HG02973 (cell line): Measurements from ENCODE around the gene USP9Y.
A peak's percentile ranks its signal among the peaks of the same experiment; 100 is the strongest.

Experiments
- ATAC-seq: cut with Tn5 transposase; IDR thresholded peaks from one replicate; pipeline ENCODE4 v1.9.1; 2021; ENCODE audit warnings: moderate library complexity; ENCODE audit not compliant: unreplicated experiment

The USP9Y gene

DNA sequence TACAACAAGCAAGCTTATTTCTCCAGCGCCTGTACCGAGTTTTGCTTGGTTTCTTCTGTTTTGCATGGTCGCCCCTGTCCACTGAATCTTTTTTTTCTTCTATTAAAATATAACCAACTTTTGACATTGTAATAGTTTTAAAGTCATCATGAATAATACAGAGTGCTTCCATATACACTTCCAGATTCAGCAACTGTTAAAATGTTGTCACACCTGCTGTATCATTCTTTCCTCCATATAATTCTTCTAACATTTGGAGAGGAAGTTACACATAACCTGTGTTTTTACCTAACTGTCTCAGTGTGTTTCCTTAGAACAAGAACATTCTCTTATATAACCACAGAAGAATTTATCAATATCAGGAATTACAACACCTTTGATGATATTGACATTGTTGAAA lies 83.5 kb downstream of the USP9Y start:
- no peak for ATAC-seq

- no peak for ATAC-seq
These were observed 93.0 kb downstream of the USP9Y start for GRCh38 chrY:12793999-12794398.

GRCh38 chrY:12808046-12808445 lies 107.0 kb downstream of the USP9Y start:
- ATAC-seq: no peak

DNA sequence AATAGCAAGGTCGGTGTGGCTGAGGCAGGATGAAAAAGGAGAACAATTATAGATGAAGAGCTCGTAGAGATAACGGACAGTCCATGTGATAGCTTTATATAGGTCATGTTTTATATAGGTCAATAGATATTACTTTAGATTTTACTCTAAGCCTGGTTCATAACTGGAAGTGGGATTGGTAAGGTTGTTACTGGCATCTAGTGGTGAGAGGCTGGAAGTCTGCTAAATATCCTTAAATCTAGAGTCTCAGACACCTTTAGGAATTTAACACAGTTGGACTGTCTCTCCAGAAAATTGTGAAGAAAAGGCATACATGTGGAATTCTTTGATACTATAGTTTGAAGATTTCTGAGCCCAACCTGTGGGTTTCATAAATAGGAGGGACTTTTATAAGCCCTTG lies 108.0 kb downstream of the USP9Y start:
- ATAC-seq: no peak

DNA sequence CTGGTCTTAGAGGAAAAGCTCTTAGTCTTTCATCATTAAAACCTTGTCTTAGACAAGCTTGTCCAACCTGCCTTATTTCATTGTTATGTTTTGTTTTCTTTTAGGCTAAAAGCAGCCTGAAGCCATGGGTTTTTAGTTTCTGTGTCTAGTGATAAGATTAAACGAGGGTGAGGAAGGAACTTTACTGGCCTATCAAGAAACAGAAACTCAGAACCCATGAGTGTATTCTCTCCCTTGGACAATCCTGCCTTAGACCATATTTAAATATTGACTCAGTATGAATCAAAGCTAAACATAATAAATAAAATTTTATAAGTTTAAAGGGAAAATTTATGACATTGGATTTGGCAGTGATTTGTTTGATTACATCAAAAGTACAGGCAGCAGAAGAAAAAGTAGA lies 122.4 kb downstream of the USP9Y start:
- no peak for ATAC-seq

DNA sequence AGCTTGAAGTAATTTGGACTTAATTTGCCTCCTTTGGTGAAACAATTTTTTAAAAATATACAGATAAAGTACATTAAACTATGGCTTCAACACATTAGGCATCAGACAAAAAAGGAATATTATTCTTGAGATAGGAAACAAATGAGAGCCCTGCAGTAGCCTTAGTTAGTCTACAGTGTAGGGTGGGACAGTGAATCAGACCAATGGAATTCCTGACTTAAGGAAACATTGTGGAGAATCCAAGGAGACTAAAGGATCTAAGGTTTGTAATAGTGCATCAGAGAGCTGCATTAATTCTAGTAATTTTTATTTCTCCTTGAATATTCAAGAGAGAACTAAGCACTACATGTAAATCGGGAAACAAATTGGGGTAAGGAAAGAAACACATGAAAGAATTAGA lies 125.8 kb downstream of the USP9Y start:
- ATAC-seq: no peak

DNA sequence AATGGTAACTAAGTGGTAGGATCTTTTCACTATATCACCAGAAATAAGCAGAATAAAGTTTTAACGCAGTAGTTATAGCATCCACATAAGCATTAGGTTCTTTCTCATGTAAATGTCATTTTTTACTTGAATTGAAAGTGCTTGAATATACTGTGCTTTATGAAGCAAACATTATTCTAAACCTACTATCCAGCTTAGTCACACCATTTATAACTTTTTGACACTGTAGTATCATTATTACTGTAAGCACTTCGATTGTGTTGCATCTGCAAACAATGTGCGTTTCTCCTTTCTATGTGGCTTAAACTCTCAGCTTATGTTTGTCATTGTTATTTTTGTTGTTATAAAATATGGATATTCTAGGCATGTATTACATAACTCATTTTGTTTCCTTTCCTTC lies 132.3 kb downstream of the USP9Y start:
- no peak for ATAC-seq

- no peak for ATAC-seq
These were observed 136.5 kb downstream of the USP9Y start for GRCh38 chrY:12837550-12837949.

DNA sequence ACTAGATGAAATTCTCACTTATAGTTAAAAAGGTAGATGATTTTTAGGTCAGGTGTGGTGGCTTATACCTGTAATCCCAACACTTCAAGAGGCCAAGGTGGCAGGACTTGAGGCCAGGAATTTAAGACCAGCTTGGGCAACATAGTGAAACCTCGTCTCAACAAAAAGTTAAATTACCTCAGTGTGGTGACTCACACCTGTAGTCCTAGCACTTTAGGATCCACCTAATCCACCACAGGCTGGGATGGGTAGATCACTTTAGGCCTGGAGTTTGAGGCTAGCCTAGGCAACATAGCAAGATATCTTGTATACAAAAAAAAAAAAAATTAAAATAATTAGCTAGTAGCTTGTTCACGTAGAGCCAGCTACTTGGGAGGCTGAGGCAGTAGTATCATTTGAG lies 140.3 kb downstream of the USP9Y start:
- no peak for ATAC-seq

- ATAC-seq: no peak
These were observed 145.8 kb downstream of the USP9Y start for GRCh38 chrY:12846793-12847192.

DNA sequence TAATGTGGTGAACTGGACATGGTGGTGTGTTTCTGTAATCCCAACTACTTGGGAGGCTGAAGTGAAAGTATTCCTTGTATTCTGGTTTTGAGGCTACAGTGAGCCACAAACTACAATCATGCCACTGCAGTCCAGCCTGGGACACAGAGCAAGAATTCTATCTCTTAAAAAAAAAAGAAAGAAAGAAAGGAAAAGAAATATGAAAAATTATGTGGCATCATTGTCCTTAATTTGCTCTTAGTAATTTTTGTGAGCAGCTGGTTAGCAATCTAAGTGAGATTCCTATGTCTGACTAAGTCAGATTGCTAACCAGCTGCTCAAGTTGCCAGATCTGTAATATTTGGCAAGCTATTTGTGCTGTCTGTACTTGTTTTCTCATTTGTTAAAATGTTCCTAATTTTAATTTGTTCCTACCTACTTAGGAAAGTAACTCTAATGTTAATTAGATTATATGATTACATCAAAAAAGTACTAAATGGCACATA lies 154.8 kb downstream of the USP9Y start:
- no peak for ATAC-seq

- ATAC-seq: no peak
These were observed 166.9 kb downstream of the USP9Y start for GRCh38 chrY:12867960-12868359.

DNA sequence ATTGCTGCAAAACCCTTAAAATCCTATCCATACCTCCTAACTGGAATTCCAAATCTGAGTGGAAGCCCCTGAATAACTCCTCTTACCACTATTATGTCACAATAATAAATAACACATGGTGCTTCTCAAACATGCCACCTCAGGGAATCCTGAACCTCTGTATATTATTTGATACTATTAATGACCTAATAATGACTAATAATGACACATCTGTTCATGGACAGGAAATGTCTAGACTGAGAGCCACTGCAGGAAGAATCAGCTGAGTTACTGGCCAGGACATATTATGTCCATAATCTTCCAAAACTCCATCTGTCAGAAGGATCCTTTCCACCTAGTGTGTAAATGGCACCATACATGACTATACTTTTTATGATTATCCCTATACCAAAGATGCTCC lies 195.9 kb downstream of the USP9Y start:
- ATAC-seq: no peak

DNA sequence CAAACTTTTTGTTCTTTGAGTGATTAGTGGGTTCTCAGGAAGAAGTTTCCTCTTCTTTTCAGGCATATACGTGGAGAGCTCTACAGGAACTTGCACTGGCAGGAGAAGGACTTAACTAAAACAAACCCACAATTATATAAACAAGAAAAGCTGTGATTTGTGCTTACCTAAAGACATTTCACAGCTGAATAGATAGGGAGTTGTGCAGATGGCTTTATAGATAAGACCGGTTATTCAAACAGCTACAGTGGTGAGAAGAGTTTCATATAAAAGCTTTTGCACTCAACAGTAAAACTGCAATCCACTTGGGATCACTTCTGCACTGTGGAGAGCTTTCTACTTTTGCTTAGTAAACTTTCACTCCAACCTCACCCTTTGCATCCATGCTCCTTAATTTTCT lies 197.6 kb downstream of the USP9Y start:
- ATAC-seq: no peak

DNA sequence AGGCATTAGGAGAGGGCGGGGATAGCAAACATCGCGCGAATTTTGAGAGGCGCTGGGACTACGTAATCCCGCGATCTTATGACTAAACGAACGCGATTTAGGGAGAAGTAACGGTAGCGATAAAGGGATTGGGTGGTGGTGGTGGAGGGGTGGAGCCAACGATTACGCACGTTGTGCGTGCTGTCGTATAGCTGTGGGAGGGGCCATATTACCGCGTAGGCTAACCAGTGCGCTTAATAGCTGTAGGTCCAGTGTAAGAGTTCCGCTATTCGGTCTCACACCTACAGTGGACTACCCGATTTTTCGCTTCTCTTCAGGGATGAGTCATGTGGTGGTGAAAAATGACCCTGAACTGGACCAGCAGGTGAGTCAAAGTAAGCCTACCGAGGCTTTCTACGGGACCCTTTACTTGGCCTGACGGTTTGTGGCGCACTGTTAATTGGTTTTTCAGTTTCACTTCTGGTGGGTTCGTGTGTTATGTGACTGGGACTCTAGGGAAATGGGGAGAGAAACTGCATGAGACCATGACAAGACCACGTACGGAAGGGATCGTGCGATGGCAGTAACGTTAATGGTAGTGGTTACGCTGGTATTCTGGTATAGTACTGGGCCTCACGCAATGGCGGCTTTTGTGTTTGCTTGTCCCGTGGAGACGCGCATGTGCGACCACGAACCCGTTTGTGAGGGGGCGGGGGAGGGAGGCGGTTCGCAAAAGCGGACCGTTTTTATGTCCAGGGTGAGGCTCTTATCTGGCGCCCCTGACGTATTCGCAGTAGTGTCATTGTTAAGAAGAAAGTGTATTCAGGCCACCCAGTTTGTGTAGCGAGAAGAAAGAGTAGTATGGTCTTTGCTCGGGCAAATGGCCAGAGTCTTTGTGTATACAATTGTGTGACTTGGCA lies 203.8 kb downstream of the USP9Y start, which contains the start of gene DDX3Y:
Gene DDX3Y, plus strand, starts transcription at position 251 of the 899 bp plus-strand sequence. Its CDS starts 69 bp downstream, at position 320.
- ATAC-seq: peak; percentile 80

DNA sequence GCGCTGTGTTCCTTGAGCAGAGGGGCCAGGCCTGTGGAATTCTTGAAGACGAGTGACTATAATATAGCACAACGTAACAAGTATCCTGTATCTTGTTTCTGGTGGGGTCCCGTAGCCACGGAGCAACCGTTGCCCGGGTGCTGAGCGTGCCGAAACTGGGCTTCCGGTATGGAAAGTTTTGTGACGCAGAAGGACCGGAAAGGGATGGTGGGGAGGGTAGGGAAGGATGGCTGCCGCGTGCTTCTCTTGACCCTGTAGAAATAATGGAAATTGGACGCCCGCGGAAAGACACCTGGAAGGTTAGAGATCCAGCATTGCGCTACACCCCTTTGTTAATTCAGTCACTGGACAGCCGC lies 204.5 kb downstream of the USP9Y start:
- ATAC-seq: peak; percentile 50

DNA sequence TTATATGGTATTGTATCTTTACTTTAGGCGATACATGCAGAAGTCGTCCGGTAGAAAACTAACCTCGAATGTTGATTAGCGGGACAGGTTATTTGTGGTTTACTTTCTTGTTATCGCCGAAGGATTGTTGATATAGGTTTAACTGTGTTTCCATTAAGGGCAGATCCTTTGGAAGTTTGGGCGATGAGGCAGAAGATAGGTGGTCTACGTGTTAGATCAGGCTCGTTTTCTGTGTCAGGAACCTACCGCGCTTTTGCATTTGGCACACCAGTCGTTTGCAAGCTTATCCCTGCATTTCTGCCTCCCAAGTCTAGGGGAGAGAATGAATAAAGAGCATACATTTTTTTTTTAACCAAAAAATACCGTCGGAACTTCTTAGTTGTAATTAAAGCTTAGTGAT lies 204.9 kb downstream of the USP9Y start:
- ATAC-seq: no peak
